Osteoblast (primary cell): ENCODE data around the gene NKX2-2. TPM values are rescaled to one million over a fixed set of nuclear protein-coding genes. Genes with fewer than 3 reads are reported as not detected.

Experiments used
- DNase-seq: peaks from one replicate; pipeline ENCODE4 v3.0.0; 2011; ENCODE audit warnings: low spot score, mixed read lengths; ENCODE audit not compliant: insufficient read length; ENCODE audit errors: missing footprints
- H2AFZ ChIP-seq: 2 replicates; pipeline ENCODE4 v1.6.0; 2011; ENCODE audit warnings: mild to moderate bottlenecking, low read length
- H3K27ac ChIP-seq: 2 replicates; pipeline ENCODE4 v1.5.1; 2011; ENCODE audit warnings: mild to moderate bottlenecking, low read depth, low read length, moderate library complexity
- H3K27me3 ChIP-seq: 2 replicates; pipeline ENCODE4 v1.6.0; 2012; ENCODE audit warnings: mild to moderate bottlenecking, control low read depth, inconsistent platforms, low read length, moderate library complexity; ENCODE audit not compliant: insufficient read depth
- H3K36me3 ChIP-seq: 2 replicates; pipeline ENCODE4 v1.5.1; 2011; ENCODE audit warnings: mild to moderate bottlenecking, low read length, control low read depth, moderate library complexity; ENCODE audit not compliant: insufficient read depth
- H3K4me1 ChIP-seq: 2 replicates; pipeline ENCODE4 v1.5.1; 2011; ENCODE audit warnings: mild to moderate bottlenecking, low read length, control low read depth, moderate library complexity; ENCODE audit not compliant: insufficient read depth
- H3K4me2 ChIP-seq: 2 replicates; pipeline ENCODE4 v1.6.0; 2011; ENCODE audit warnings: mild to moderate bottlenecking, low read length; ENCODE audit not compliant: insufficient read depth
- H3K4me3 ChIP-seq: fragments of 200-600 bp; sonication (generic); 3 replicates; pipeline ENCODE4 v1.5.1; 2012; ENCODE audit warnings: mild to moderate bottlenecking, low read length, inconsistent platforms; ENCODE audit not compliant: insufficient read depth
- H3K79me2 ChIP-seq: 2 replicates; pipeline ENCODE4 v1.6.0; 2012; ENCODE audit warnings: mild to moderate bottlenecking, low read length, control low read depth, inconsistent platforms; ENCODE audit not compliant: insufficient read depth
- H3K9me3 ChIP-seq: 2 replicates; pipeline ENCODE4 v1.5.1; 2011; ENCODE audit warnings: low read depth, low read length, control low read depth
- H4K20me1 ChIP-seq: 2 replicates; pipeline ENCODE4 v1.6.0; 2012; ENCODE audit warnings: mild to moderate bottlenecking, low read length, control low read depth; ENCODE audit not compliant: insufficient read depth
- total RNA-seq: library from RNA; depleted of rRNA; stranded (reverse); fragments of >200 nt; gene quantifications from 2 replicates; pipeline ENCODE4 v1.2.3, GENCODE V29; 2012
- TF ChIP-seq, protein P1 (sequence below): IDR thresholded peaks from 2 replicates; pipeline ENCODE4 v1.5.1; 2011; ENCODE audit warnings: mild to moderate bottlenecking, low read depth, low read length, moderate library complexity; ENCODE audit errors: extremely low read depth

Gene NKX2-2
- total RNA-seq, 1 donor: under 0.01 TPM

- no peaks in the 10 kb centered on the region for H3K9me3 ChIP-seq
- no peak overlapping the region for H3K4me2 ChIP-seq
- H2AFZ ChIP-seq: no peak overlapping the region
- H4K20me1 ChIP-seq: no peaks in the 10 kb centered on the region
- H3K4me3 ChIP-seq: no peak overlapping the region
- H3K79me2 ChIP-seq: no peaks in the 10 kb centered on the region
- no peaks in the 10 kb centered on the region for H3K4me1 ChIP-seq
- H3K27me3 ChIP-seq: no peaks in the 10 kb centered on the region
- no peaks in the 10 kb centered on the region for H3K36me3 ChIP-seq
- no peak overlapping the region for H3K27ac ChIP-seq
- no peak for DNase-seq
- TF ChIP-seq, protein P1, sequence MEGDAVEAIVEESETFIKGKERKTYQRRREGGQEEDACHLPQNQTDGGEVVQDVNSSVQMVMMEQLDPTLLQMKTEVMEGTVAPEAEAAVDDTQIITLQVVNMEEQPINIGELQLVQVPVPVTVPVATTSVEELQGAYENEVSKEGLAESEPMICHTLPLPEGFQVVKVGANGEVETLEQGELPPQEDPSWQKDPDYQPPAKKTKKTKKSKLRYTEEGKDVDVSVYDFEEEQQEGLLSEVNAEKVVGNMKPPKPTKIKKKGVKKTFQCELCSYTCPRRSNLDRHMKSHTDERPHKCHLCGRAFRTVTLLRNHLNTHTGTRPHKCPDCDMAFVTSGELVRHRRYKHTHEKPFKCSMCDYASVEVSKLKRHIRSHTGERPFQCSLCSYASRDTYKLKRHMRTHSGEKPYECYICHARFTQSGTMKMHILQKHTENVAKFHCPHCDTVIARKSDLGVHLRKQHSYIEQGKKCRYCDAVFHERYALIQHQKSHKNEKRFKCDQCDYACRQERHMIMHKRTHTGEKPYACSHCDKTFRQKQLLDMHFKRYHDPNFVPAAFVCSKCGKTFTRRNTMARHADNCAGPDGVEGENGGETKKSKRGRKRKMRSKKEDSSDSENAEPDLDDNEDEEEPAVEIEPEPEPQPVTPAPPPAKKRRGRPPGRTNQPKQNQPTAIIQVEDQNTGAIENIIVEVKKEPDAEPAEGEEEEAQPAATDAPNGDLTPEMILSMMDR: no peak
Observed at GRCh38 chr20:21534886-21535285, 21.0 kb upstream of the NKX2-2 start.

DNA sequence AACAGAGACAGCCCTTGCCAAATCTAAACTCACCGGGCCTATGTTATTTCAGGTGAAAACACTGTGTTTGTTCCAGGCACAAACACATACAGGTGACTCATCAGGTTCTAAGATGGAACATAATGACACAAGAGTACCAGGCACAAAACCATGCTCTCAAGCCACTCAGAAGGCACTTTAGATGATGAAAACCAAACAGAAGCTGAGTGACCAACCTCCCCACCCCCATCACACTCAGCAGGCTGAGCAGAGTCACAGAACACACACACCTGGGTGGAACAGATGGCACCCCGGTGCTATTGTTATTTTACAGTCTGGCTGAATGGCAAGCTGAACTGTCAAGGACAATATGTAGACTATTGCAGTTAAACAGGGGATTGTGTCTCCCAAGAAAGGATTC is 20.6 kb upstream of the NKX2-2 start:
- no peaks in the 10 kb centered on the region for H3K9me3 ChIP-seq
- no peaks in the 10 kb centered on the region for H4K20me1 ChIP-seq
- no peaks in the 10 kb centered on the region for H3K4me1 ChIP-seq
- TF ChIP-seq, protein P1: no peak
- H3K4me2 ChIP-seq: no peak overlapping the region
- no peak overlapping the region for H2AFZ ChIP-seq
- no peaks in the 10 kb centered on the region for H3K36me3 ChIP-seq
- H3K4me3 ChIP-seq: no peak overlapping the region
- H3K79me2 ChIP-seq: no peaks in the 10 kb centered on the region
- no peaks in the 10 kb centered on the region for H3K27me3 ChIP-seq
- DNase-seq: no peak
- no peak overlapping the region for H3K27ac ChIP-seq

- Histone ChIP-seq H3K4me3 (no peak overlapping the region), H3K27ac (no peak overlapping the region), H3K36me3 (no peaks in the 10 kb centered on the region), H3K4me1 (no peaks in the 10 kb centered on the region), H3K79me2 (no peaks in the 10 kb centered on the region), H4K20me1 (no peaks in the 10 kb centered on the region), H3K4me2 (no peak overlapping the region), H2AFZ (no peak overlapping the region), H3K9me3 (no peaks in the 10 kb centered on the region), H3K27me3 (peaks cover 8% of the 10 kb centered on the region)
- TF ChIP-seq, protein P1: peak; percentile 38
- no peak for DNase-seq
Observed at GRCh38 chr20:21529863-21530262, 16.0 kb upstream of the NKX2-2 start.

- Histone ChIP-seq H4K20me1 (no peaks in the 10 kb centered on the region), H3K4me2 (no peak overlapping the region), H3K4me1 (no peaks in the 10 kb centered on the region), H3K9me3 (no peaks in the 10 kb centered on the region), H3K79me2 (no peaks in the 10 kb centered on the region), H3K36me3 (no peaks in the 10 kb centered on the region), H3K27me3 (peaks cover 18% of the 10 kb centered on the region), H3K27ac (no peak overlapping the region), H3K4me3 (no peak overlapping the region), H2AFZ (no peak overlapping the region)
- TF ChIP-seq, protein P1: no peak
- DNase-seq: no peak
Observed at GRCh38 chr20:21528870-21529269, 15.0 kb upstream of the NKX2-2 start.
